Neural cell (in vitro differentiated cells): Measurements from ENCODE around the gene FAM186B. TPM values are rescaled to one million over a fixed set of nuclear protein-coding genes. Genes with fewer than 3 reads are reported as not detected.

Experiments used
- H2AFZ ChIP-seq: fragments of 200-600, 300-800 bp; sonication (generic), shearing (Covaris generic); 2 replicates; pipeline ENCODE4 v1.6.0; 2014; ENCODE audit warnings: low read depth, mild to moderate bottlenecking, antibody characterized with exemption, low read length, moderate library complexity
- H3F3A ChIP-seq: fragments of 200-600 bp; shearing (Covaris generic); 2 replicates; pipeline ENCODE4 v1.6.1; 2016; ENCODE audit warnings: mild to moderate bottlenecking, moderate library complexity, mixed read lengths, antibody characterized with exemption, low read length; ENCODE audit not compliant: insufficient read depth, poor library complexity, severe bottlenecking
- H3K27ac ChIP-seq: fragments of 200-600, 300-800 bp; sonication (generic), shearing (Covaris generic); 2 replicates; pipeline ENCODE4 v1.5.1; 2014; ENCODE audit warnings: mild to moderate bottlenecking, low read length, moderate library complexity
- H3K27me3 ChIP-seq: fragments of 300-800, 200-600 bp; sonication (generic), shearing (Covaris generic); 2 replicates; pipeline ENCODE4 v1.6.0; 2014; ENCODE audit warnings: mild to moderate bottlenecking, low read depth, low read length, moderate library complexity; ENCODE audit not compliant: insufficient read depth
- H3K36me3 ChIP-seq: fragments of 300-800, 200-600 bp; sonication (generic), shearing (Covaris generic); 2 replicates; pipeline ENCODE4 v1.5.1; 2014; ENCODE audit warnings: mild to moderate bottlenecking, antibody characterized with exemption, low read length, moderate library complexity; ENCODE audit not compliant: insufficient read depth
- H3K4me2 ChIP-seq: fragments of 300-800, 200-600 bp; sonication (generic), shearing (Covaris generic); 2 replicates; pipeline ENCODE4 v1.6.0; 2014; ENCODE audit warnings: mild to moderate bottlenecking, low read length
- H3K4me3 ChIP-seq: fragments of 300-800, 200-600 bp; sonication (generic), shearing (Covaris generic); 2 replicates; pipeline ENCODE4 v1.5.1; 2014; ENCODE audit warnings: mild to moderate bottlenecking, low read length, moderate library complexity
- H3K79me2 ChIP-seq: fragments of 200-600 bp; shearing (Covaris generic); replicated peaks from 2 replicates; pipeline ENCODE4 v1.6.0; 2014; ENCODE audit warnings: mild to moderate bottlenecking, low read length, moderate library complexity; ENCODE audit not compliant: insufficient read depth
- H3K9ac ChIP-seq: fragments of 300-800, 200-600 bp; sonication (generic), shearing (Covaris generic); 2 replicates; pipeline ENCODE4 v1.6.1; 2016; ENCODE audit warnings: mild to moderate bottlenecking, low read length, mixed read lengths
- H3K9me2 ChIP-seq: fragments of 200-600 bp; shearing (Covaris generic); 2 replicates; pipeline ENCODE4 v1.6.1; 2016; ENCODE audit warnings: mild to moderate bottlenecking, low read length, mixed read lengths; ENCODE audit not compliant: insufficient read depth
- H3K9me3 ChIP-seq: fragments of 200-600, 300-800 bp; sonication (generic), shearing (Covaris generic); 2 replicates; pipeline ENCODE4 v1.6.1; 2016; ENCODE audit warnings: mild to moderate bottlenecking, mixed run types, low read length, moderate library complexity, mixed read lengths
- H4K20me1 ChIP-seq: fragments of 200-600 bp; shearing (Covaris generic); 2 replicates; pipeline ENCODE4 v1.6.1; 2016; ENCODE audit warnings: mild to moderate bottlenecking, mixed run types; ENCODE audit not compliant: insufficient read depth
- CTCF ChIP-seq: fragments of 450-650 bp; IDR thresholded peaks from 2 replicates; pipeline ENCODE4 v1.5.1; 2014; ENCODE audit warnings: antibody characterized with exemption, mild to moderate bottlenecking, moderate library complexity; ENCODE audit not compliant: poor library complexity, severe bottlenecking
- EP300 ChIP-seq: fragments of 450-650 bp; conservative IDR thresholded peaks from 2 replicates; pipeline ENCODE4 v1.6.1; 2014; ENCODE audit warnings: antibody characterized with exemption, mild to moderate bottlenecking, moderate library complexity; ENCODE audit not compliant: poor library complexity, severe bottlenecking
- EZH2 ChIP-seq: fragments of 200-600, 300-800 bp; shearing (Covaris generic), sonication (generic); IDR thresholded peaks from 2 replicates; pipeline ENCODE4 v1.6.1; 2014; ENCODE audit warnings: antibody characterized with exemption, low read length, borderline replicate concordance, mild to moderate bottlenecking; ENCODE audit not compliant: insufficient read depth, poor library complexity, severe bottlenecking
- MXI1 ChIP-seq: fragments of 450-650 bp; conservative IDR thresholded peaks from 2 replicates; pipeline ENCODE4 v1.6.1; 2014; ENCODE audit warnings: antibody characterized with exemption, mild to moderate bottlenecking; ENCODE audit not compliant: poor library complexity, severe bottlenecking
- POLR2AphosphoS5 ChIP-seq: IDR thresholded peaks from 2 replicates; pipeline ENCODE4 v1.6.1; 2012
- RAD21 ChIP-seq: fragments of 450-650 bp; conservative IDR thresholded peaks from 2 replicates; pipeline ENCODE4 v1.6.1; 2014; ENCODE audit warnings: antibody characterized with exemption, mild to moderate bottlenecking, moderate library complexity
- REST ChIP-seq: IDR thresholded peaks from 2 replicates; pipeline ENCODE4 v1.6.1; 2012; ENCODE audit warnings: borderline replicate concordance
- SMC3 ChIP-seq: fragments of 450-650 bp; conservative IDR thresholded peaks from 2 replicates; pipeline ENCODE4 v1.6.1; 2014; ENCODE audit warnings: antibody characterized with exemption, mild to moderate bottlenecking, moderate library complexity; ENCODE audit not compliant: poor library complexity
- TAF1 ChIP-seq: IDR thresholded peaks from 2 replicates; pipeline ENCODE4 v1.6.1; 2012; ENCODE audit warnings: low read depth
- polyA plus RNA-seq: library from polyadenylated mRNA; depleted of rRNA; stranded (reverse); fragments of >200 nt; gene quantifications from 2 replicates; pipeline ENCODE4 v1.2.3, GENCODE V29; 2014

The FAM186B gene
- polyA plus RNA-seq, 1 donor from 2014 or later, result not detected

- H3K9ac ChIP-seq, result no peak overlapping the region
- TF ChIP-seq EZH2 (no peak), SMC3 (no peak), POLR2AphosphoS5 (no peak), RAD21 (no peak), MXI1 (no peak), CTCF (no peak), EP300 (no peak), TAF1 (no peak)
- no peak overlapping the region for H3K27ac ChIP-seq
Measured at GRCh38 chr12:49584591-49584990, 20.8 kb downstream of the FAM186B start.

GRCh38 chr12:49583366-49584094 is 21.9 kb downstream of the FAM186B start:
- Histone ChIP-seq H3K36me3 (no peaks in the 10 kb centered on the region), H3K9me2 (no peaks in the 10 kb centered on the region), H2AFZ (no peak overlapping the region), H3K27me3 (no peaks in the 10 kb centered on the region), H3K4me2 (no peak overlapping the region), H3K27ac (no peak overlapping the region), H4K20me1 (no peaks in the 10 kb centered on the region), H3K4me3 (no peak overlapping the region), H3K79me2 (no peaks in the 10 kb centered on the region), H3K9ac (no peak overlapping the region), H3F3A (no peaks in the 10 kb centered on the region), H3K9me3 (no peaks in the 10 kb centered on the region)
- TF ChIP-seq EP300 (no peak), RAD21 (no peak)

More at GRCh38 chr12:49584591-49584990, 20.8 kb downstream of the FAM186B start:
- Histone ChIP-seq H3K9me2 (no peaks in the 10 kb centered on the region), H4K20me1 (no peaks in the 10 kb centered on the region), H2AFZ (no peak overlapping the region), H3K4me2 (no peak overlapping the region), H3K36me3 (no peaks in the 10 kb centered on the region), H3K9me3 (no peaks in the 10 kb centered on the region), H3F3A (no peaks in the 10 kb centered on the region), H3K27me3 (no peaks in the 10 kb centered on the region), H3K4me3 (no peak overlapping the region), H3K79me2 (no peaks in the 10 kb centered on the region)

GRCh38 chr12:49582850-49583249 is 22.6 kb downstream of the FAM186B start:
- Histone ChIP-seq H3F3A (no peaks in the 10 kb centered on the region), H3K9me3 (no peaks in the 10 kb centered on the region), H3K4me2 (no peak overlapping the region)

More at GRCh38 chr12:49582850-49583249, 22.6 kb downstream of the FAM186B start:
- no peaks in the 10 kb centered on the region for H4K20me1 ChIP-seq
- no peak overlapping the region for H2AFZ ChIP-seq
- no peak overlapping the region for H3K4me3 ChIP-seq
- no peaks in the 10 kb centered on the region for H3K9me2 ChIP-seq
- no peak overlapping the region for H3K9ac ChIP-seq
- no peak overlapping the region for H3K27ac ChIP-seq
- no peaks in the 10 kb centered on the region for H3K27me3 ChIP-seq
- no peaks in the 10 kb centered on the region for H3K79me2 ChIP-seq
- no peak for TF ChIP-seq RAD21
- TF ChIP-seq TAF1, result no peak
- no peak for TF ChIP-seq CTCF
- TF ChIP-seq SMC3, result no peak
- TF ChIP-seq REST, result no peak
- TF ChIP-seq EZH2, result no peak
- TF ChIP-seq POLR2AphosphoS5, result no peak
- no peak for TF ChIP-seq EP300
- no peak for TF ChIP-seq MXI1
- no peaks in the 10 kb centered on the region for H3K36me3 ChIP-seq
